Activated CD8-positive, alpha-beta memory T cell treated with anti-CD3 and anti-CD28 coated beads for 48 hours (primary cell): Measurements from ENCODE around the gene LYST.

ENCODE experiments used
- DNase-seq, 3 experiments: peaks; one replicate each; pipeline ENCODE4 v3.0.0-alpha.2; 2020; ENCODE audit warnings: low read depth in 2 of 3, low spot score in 2 of 3

The LYST gene

DNA sequence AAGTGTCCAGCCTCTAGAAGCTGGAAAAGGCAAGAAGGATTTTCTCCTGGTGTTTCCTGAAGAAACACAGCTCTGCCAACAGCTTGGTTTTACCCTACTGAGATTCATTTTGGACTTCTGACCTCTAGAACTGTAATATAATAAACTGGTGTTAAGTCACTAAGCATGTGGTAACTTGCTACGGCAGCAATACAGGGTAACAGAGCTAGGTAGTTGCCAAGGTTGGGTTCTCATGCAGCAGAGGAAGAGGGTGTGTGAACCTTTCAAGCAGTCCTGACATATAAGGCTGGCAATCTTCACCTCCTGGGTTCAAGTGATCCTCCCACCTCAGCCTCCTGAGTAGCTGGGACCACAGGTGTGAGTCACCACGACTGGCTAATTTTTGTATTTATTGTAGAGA, 253.1 kb downstream of the LYST start:
- DNase-seq, result no peak

DNA sequence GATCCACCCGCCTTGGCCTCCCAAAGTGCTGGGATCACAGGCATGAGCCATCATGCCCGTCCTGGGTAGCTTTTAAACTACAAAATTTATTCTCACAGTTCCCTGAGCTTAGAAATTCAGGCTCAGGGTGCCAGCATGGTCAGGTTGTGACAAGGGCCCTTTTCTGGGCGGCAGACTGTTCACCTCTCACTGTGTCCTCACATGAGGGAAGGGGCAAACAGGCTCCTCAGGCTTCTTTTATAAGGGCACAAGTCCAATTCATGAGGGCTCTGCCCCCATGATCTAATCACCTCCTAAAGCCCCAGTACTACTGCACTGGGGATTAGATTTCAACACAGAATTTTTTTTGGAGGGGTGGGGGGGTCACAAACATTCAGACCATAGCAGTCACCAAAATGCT, 253.9 kb downstream of the LYST start:
- DNase-seq, result no peak
